ENCODE results near the gene TRPV3.

DNA sequence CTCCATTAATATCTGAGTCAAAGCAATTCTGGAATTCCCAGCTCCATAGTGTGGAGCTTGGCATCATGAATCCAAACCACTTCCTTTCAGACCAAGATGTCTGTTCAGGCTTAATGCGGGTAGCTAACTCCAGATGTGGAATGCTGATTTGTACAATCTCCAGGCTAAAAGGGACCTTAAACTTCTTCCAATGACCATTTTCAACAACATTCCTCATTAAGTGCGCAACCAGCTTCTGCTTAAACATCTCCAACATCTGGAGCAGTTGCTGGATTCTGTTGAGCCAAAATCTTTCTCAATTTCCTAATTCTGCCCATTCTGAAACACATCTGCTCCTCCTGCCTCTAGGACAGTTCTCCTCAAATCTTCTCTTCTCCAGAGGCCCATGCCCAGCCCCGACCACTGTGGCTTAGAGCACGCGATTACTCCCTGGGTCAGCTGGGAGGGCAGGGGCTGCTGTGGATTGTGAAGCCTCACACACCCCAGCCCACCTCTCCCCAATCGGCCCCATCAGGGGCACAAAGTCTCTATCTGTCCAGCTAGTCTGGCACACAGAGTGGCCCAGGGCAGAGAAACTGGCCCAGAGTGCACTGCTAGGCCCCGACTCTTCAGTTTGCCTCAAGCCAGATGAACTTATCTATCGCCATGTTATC lies 45.6 kb downstream of the TRPV3 start:
- TF ChIP-seq, protein P1, sequence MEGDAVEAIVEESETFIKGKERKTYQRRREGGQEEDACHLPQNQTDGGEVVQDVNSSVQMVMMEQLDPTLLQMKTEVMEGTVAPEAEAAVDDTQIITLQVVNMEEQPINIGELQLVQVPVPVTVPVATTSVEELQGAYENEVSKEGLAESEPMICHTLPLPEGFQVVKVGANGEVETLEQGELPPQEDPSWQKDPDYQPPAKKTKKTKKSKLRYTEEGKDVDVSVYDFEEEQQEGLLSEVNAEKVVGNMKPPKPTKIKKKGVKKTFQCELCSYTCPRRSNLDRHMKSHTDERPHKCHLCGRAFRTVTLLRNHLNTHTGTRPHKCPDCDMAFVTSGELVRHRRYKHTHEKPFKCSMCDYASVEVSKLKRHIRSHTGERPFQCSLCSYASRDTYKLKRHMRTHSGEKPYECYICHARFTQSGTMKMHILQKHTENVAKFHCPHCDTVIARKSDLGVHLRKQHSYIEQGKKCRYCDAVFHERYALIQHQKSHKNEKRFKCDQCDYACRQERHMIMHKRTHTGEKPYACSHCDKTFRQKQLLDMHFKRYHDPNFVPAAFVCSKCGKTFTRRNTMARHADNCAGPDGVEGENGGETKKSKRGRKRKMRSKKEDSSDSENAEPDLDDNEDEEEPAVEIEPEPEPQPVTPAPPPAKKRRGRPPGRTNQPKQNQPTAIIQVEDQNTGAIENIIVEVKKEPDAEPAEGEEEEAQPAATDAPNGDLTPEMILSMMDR (IDR thresholded peaks at IDR 0.05) = no peak
- TF ChIP-seq POLR2A (IDR thresholded peaks at IDR 0.05) = no peak

Data from Peyer's patch (tissue), 4 donors.